GM18868 (cell line): ENCODE measurements around the gene GABRG3.

Experiments used
- ATAC-seq: cut with Tn5 transposase; IDR thresholded peaks from one replicate; pipeline ENCODE4 v1.9.1; 2021; ENCODE audit warnings: mild to moderate bottlenecking, moderate library complexity; ENCODE audit not compliant: unreplicated experiment

Gene GABRG3

DNA sequence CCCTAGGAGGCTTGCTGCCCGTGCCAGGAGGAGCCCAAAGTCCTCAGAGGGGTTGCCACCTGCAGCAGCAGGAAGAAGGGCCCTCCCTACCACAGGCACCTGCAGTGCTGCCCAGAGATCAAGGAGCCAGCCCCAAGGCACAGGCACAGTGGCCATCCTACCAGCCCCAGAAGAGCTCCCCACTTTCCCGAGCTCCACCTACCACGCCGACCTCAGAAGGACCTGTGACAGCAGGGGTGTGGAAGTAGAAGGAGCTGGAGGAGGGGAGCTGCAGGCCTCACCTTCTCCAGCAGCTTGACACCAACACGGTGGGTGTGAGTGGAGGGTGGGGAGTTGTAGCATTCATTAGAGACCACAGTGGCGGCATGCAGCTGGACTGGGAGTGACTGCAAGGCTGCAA, 485.8 kb downstream of the GABRG3 start:
- ATAC-seq: no peak

DNA sequence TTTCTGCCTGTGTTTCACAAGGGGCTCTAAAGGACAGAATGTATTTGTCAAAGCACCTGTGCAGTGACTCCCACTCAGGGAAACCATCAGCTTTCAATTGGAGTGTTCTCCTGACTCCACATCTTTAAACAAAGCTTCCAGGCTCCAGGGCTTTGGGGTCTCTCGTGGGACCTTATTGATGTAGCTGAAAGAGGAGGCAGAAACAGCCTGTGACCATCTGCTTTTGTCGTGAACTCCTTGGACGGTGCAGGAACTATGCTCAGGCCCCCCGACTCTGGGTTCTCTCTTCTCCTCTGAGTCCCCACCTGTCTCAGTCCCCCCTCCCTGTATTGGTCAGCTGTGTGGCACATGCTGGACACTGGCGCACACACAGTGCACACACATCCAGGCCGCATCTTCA, 486.8 kb downstream of the GABRG3 start:
- no peak for ATAC-seq

DNA sequence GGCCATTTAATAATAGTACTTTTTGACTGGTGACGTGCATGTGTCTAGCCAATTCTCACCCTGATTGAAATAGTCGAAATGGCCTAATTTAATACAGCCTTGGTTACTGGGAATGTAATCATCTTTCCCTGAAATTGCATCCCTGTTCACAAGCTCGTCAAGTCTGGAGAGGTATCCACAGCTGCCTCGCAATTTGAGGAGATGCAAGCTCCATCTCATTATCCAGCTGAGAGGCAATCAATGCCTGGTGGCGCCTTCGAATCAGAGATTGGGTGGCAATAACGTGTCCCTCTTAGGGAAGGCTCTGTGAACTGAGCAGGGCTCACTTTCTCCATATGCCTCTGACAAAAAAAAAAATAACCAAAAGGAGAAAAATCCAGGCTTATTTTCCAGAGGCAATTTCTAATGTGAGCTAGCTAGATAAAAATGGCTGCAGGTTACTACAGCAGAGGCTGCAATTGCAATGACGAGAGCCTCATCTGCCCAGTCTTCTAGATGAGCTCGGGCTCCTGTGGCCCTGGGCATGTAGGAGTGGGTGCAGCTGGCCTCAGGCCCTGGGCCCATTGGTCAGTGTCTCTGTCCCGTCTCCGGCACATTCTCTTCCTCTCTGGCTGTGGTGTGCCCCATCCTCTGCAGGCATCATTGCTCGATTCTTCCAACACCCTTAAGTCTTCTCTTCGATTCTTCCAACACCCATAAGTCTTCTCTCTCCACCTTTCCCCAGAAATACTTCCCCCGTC, 487.5 kb downstream of the GABRG3 start:
- ATAC-seq: no peak

DNA sequence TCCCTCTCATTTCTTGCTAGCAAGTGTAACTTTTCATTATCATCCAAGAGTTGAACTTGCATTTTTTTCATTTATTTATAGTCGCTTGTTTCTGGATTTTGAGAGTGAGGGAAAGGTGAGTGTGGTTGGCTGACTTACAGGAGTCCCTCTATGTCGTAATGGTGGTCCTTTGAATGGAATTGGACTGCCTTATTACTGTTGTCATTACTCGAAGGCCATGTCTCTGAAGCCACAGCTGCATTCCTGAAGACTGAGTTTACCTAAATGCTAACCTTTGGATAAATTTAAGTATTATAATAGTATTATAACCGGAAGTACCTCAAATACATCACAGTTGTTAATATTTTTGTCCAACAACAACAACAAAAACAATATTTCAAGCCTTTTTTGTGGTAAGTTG, 488.9 kb downstream of the GABRG3 start:
- ATAC-seq: no peak

DNA sequence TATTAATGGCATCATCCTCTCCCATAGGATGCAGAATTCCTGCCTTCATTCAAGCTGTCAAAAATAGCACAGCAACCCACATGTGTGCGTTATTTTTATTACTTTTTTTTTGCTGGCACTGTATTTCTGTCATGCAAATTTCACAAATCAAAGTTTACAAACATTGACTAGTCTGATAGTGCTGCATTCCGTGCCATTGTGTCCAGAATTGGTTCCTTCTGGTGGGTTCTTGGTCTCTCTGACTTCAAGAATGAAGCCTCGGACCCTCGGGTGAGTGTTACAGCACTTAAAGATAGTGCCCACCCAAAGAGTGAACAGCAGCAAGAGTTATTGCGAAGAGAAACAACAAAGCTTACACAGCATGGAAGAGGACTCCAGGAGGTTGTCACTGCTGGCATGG, 490.2 kb downstream of the GABRG3 start:
- ATAC-seq: no peak

DNA sequence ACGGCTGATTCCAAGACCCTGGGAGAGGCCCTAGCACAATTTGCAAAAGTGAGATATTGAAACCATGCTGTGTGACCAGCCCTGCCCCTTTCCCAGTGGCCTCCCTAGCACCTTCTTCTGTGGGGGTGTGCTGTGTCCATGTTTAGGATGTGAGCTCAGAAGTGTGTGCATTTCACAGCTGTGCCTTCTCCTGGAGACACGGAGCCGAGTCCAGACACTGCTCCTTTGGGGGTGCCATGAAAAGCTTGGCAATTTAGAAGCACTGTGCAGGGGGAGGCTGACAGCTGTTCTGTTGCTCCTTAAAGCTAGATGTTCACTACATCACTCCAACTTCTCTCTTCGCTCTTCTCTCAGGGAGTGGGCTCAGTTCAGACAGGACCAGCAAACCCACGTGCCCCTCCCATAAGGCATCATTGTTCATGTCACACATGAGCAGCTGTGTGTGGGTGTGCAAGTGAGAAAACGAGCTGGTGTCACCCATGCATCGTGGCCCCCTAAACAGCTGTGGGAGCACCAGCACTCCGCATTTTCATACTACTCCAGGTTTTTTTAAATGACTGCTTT, 492.6 kb downstream of the GABRG3 start:
- no peak for ATAC-seq

DNA sequence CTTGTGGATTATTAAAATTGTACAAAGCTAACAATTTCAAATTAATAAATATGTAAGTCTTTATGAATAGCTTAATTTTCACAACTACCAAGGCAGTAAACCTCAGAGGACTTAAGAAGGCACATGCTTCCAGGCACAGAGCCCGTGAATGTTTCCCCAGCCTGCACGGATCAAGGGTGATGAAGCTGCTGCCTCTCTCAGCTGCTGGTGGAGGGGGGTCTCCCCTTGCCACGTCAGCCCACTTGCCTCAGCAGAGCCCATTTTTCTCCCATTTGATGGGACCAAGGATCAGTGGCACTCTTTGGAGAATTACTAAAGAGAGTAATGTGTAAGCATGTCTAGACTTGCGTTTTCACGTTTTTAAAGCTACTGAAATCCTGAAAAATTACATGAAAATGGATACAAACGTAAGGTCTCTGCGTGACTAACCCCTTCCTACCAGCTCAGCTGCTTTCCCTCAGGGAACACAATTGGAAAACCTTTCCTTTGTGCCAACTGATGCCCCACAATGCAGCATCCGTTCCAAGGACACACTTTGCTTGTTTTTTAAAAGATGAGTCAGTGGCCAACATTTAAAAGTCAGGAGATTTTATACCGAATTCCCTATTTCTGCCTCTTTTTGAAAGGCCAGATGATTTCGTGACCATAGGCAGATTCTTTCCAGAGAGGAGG, 494.1 kb downstream of the GABRG3 start:
- ATAC-seq: no peak

DNA sequence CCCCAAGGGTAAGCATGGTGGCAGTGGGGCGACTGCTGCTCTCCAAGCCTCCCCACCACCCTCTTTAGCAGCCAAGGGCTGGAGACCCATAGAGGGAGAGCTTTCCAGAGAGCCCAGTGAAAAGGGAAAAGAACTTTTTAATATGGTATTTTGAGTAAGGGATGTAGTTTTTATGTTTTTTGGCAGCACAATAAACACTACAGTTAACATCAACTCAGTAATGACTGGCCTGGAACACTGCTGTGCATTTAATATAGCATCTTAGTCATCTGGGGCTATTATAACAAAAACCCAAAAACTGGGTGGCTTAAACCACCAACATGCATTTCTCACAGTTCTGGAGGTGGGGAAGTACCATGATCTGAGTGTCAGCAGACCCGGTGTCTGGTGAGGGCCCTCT, 495.8 kb downstream of the GABRG3 start:
- no peak for ATAC-seq

DNA sequence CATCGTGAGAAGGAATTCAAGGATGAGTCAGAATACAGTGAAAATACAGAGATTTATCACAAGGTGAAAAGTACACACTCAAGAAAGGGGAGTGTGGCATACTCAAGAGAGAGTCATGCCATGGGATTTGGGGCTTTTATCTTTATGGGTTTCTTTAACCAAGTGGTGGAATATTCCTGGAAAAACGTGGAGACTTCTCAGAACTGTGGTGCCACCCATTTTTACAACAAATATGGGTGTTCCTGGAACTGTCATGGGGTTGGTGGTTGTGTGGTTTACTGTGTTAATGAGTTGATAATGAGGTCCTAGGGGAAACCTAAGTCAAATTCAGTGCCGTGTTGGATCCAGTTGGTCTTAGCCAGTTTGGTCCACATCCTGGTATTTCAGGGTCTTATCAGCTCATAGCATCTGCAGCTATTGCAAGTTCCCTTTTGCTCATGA, 497.2 kb downstream of the GABRG3 start:
- no peak for ATAC-seq

DNA sequence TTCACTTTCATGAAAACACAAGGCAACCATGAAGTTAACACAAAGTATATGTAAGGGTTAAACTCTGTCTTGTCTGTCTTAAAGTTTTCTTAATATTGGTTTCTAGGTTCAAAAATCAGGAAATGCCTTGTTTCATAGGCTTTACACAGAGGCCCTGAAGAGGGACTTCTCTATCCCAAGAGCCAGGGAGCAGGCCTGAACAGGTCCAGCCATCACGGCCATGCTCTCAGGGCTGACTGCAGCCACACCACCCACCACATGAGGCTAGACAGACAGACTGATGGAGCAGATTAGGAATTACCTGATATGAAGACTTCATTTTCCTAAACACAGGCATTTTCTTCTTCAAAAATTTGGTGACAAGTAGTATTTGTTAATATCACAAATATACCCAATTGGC, 502.9 kb downstream of the GABRG3 start:
- no peak for ATAC-seq

DNA sequence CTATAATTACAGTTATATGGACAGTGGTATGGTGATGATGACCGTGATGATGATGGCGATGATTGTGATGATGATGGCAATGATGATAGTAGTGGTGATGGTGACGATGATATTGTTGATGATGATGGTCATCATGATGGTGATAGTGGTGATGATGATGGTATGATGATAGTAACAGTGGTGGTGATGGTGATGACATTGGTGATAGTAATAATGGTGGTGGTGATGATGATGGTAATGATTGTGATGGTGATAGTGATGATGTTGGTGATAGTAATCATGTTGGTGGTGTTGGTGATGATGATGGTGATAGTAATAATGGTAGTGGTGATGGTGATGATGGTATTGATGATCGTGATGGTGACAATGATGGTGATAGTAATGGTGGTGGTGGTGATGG, 504.4 kb downstream of the GABRG3 start:
- no peak for ATAC-seq

DNA sequence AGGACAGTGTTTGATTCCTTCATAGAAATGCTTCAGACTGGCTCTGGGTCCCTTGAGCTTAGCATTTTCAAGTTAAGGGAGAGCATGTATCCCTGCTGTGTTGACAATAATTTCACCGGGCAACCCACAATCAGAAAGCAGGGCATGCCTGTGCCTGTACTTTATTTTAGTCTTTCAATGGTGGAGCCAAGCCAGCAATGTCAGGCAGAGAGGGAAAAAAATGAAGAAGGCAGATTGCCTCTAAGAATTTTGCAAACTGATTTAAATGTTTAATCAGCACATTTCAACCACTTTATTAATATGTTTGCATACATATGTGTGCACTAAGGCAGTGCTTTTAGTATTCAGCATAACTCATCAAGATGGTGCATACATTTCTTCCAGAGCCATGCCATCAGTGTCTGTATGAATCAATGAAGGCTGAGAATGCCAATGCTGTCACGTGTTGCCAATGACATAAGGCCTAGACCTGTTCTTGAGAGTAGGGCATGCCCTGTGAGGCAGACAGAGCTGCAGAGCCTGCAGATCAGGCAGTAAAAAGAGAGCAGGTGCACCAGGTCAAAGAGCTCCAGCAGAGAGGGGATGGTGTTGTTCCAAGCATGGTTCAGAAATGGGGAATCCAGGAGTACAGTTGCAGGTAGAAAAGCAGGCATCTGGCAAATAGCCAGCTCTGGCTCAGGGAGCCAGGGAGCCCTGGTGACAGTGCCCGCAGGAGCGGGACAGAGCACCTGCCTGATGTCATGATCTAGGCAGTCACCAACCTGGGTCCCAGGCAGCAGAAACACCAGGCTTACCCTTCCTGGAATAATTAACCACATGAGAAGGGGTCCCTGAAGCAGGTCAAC, 508.5 kb downstream of the GABRG3 start:
- ATAC-seq: no peak

DNA sequence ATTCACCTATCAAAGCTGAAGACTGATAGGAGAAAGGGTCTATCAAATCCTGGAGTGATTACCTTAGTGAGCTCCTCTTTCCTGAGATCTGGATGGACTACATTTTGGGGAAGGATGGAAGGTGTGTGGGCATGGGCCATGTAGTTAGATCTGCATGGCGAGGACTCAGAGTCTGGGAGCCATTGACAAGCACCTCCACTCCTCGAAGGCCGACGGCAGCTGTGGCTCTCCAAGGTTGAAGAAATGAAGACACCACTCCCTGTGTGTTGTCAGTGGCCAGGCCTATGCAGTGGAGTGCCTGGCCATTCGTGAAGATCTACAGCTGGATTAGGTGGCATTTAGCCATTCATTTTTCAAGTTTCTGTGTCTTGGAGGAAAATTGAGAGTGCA, 509.2 kb downstream of the GABRG3 start:
- ATAC-seq: no peak

DNA sequence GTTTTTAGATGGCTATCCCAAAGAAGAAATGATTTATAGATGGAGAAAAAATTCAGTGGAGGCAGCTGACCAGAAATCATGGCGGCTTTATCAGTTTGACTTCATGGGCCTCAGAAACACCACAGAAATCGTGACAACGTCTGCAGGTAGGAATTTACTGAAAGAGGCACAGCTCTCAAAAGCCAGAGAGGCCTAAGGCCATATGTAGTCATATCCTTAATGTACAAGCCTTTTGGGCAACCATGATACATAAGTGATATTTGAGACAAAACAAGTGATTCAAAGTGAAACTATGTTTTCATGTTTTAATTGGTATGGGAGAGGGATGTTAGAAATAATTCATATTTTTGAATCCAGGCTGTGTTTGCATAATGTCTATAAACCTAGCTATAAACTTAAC, 509.7 kb downstream of the GABRG3 start:
- no peak for ATAC-seq

DNA sequence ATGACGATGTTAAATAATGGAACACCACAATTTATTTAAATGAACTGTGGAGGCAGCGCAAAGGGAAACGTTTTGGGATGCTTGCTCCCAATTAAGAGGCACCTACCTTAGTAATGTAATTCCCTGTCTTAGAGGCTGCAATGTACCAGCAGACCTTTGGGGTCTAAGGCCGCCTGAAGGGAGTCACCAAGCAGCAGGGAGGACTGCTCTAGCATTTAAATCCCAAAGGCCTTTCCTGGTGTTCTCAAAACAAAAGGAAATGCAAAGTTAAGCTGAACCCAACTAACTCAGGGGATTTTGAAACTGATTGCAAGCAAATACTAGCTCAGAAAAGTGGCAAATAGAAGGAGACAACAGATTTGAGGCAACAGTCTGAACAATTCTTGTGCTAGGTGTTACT, 510.8 kb downstream of the GABRG3 start:
- ATAC-seq: no peak

DNA sequence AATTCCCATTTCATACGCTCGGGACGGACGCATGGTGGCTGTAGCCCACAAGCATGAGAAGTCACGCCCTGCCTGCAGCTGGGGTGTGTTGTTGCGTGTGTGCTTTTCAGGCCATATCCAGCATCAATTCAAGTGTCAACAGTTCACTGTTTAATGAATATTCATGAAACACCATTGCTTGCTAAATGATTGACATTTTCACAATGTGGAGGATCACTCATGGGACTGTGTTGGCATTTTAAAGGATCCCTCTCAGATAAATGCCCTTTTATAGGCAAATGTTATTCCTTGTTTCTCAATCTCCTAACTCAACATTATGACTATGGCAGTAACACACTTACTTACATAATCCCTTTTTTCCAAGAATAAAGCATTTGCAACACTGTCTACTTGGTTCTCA, 511.3 kb downstream of the GABRG3 start:
- ATAC-seq: no peak

DNA sequence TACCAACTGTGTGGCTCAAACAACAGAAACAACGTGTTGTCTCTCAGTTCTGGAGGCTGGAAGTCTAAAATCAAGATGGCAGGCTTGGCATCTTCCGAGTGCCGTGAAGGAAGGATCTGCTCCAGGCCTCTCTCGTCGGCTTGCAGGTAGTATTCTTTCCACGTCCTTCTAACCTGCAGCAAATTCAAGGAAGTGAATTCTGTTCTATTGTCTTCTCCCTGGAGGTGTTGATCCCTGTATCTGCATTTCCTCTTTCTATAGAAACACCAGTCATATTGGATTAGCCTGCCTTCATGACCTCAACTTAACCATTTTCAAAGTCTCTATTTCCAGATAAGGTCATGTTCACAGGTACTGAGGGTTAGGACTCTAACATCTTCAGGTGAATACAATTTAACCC, 512.1 kb downstream of the GABRG3 start:
- no peak for ATAC-seq

DNA sequence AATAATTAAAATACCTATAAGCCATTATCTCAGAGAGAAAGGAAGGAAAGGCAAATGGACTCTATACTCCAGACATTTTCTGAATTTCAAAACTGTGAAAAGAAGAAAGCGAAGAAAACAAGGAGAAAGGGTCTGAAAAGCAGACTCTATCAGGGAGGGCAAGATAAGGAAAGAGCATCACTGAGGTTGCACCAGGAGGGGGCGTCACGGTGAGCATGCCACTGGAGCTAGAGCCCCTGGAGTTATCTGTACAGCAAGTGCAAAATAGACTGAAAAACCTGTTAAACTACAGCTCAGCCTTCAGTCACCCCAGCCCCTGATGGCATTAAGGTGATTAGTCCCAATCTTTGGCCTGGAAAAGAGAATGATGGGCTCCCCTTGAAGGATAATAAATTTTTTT, 514.3 kb downstream of the GABRG3 start:
- ATAC-seq: no peak

DNA sequence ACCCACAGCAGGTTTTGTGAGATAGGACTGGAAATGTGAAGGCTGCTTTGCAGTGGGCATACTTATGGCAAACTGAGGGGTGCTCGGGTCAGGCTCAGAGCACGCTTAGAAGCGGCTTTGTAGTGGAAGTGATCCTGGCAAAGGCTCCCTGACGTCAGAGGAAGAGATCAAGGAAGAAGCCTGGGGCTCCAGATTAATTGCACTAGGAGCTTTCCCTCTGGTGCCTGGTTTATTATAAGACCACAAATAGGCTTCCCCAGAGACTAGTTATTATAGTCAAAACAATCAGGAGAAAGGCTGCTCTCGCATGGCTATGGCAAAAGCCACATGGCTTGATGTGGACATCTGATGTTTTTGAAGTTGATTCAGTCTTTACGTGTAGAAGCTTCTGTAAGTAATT, 515.1 kb downstream of the GABRG3 start:
- ATAC-seq: no peak

DNA sequence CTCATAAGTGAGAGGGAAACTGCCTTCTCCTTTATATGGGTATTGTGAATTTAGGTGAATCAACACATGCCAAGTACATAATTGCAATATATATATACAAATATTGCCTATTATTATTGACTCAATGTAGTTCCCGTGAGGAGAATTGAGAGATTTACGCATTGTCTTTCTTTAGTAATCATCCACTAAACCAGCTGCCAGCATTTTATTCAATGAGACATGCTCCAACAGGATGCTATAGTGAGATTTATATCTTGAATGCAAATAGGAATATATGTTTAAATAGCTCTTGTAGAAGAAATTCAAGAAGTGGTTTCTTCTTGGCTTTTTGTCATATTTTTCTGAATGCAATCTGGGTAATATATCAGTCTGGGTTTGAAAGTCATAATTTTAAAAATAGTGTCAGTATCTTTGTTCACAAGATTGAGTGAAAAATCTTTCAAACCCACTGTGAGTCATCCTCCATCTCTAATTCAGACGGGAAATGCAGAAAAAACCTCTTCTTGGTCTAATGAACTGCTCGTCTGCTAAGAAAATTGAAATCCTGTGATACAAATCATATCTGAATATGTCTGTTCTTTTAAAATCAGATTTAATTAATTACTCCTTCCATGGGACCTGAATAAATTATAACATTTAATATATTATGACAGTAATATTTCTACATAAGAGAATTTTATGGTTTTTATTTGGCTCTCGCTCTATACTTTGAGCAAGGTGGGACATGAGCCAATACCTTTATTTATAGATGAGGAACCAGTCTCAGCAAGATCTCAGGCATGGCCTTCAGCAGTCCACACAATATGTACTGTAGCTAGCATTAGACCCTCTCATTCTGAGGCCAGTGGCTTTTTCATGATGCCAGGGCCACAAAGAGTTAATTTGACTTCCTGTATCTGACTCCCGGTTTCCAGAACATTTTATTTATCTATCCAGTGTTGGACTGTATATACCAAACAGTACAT, 516.0 kb downstream of the GABRG3 start:
- ATAC-seq: no peak
